NCI-H2171 (cell line): Measurements from ENCODE around the gene PMEL.
A peak's percentile ranks its signal among the peaks of the same experiment; 100 is the strongest.
"Not testable (repeated sequence)": the region's sequence is repeated elsewhere in the genome, so short reads cannot be mapped to it uniquely, and the experiment has no call there.

Experiments used
- DNase-seq: peaks from one replicate; lab custom pipeline; 2025; lab: John Stamatoyannopoulos, UW

PMEL gene

GRCh38 chr12:55983232-55983842, 17.5 kb upstream of the PMEL start:
- no peak for DNase-seq

- DNase-seq, result no peak
Observed at GRCh38 chr12:55982319-55982936, 16.6 kb upstream of the PMEL start.

GRCh38 chr12:55981882-55982281, 16.0 kb upstream of the PMEL start:
- DNase-seq, result not testable (repeated sequence)

GRCh38 chr12:55979069-55979468, 13.2 kb upstream of the PMEL start:
- DNase-seq, result no peak

GRCh38 chr12:55978393-55978792, 12.6 kb upstream of the PMEL start:
- no peak for DNase-seq

GRCh38 chr12:55974308-55974730, 8.5 kb upstream of the PMEL start:
- DNase-seq, result no peak

- DNase-seq, result peak; percentile 99
Observed at GRCh38 chr12:55973599-55974307, 7.9 kb upstream of the PMEL start, which contains the start of gene RAB5B. RAB5B (plus strand) TSS chr12:55974078; CDS start chr12:55986961, 12,883 bp downstream.

GRCh38 chr12:55972911-55973598, 7.2 kb upstream of the PMEL start:
- no peak for DNase-seq

GRCh38 chr12:55972456-55972855, 6.6 kb upstream of the PMEL start:
- no peak for DNase-seq

- DNase-seq, result no peak
Observed at GRCh38 chr12:55972042-55972441, 6.2 kb upstream of the PMEL start.

- no peak for DNase-seq
Observed at GRCh38 chr12:55970775-55971174, 4.9 kb upstream of the PMEL start.

GRCh38 chr12:55969356-55969755, 3.5 kb upstream of the PMEL start:
- no peak for DNase-seq

- peak; percentile 89 for DNase-seq
Observed at GRCh38 chr12:55966408-55967281, 803 bp upstream of the PMEL start, which contains the start of gene CDK2. CDK2 (plus strand) TSS chr12:55966830; CDS start chr12:55967009, 179 bp downstream.

GRCh38 chr12:55965240-55965639, 602 bp downstream of the PMEL start:
- no peak for DNase-seq

GRCh38 chr12:55963760-55964159, 2.1 kb downstream of the PMEL start:
- DNase-seq, result no peak

GRCh38 chr12:55957106-55957859, 8.6 kb downstream of the PMEL start:
- DNase-seq, result no peak

GRCh38 chr12:55955800-55956508, 9.9 kb downstream of the PMEL start:
- DNase-seq, result no peak

GRCh38 chr12:55955344-55955743, 10.5 kb downstream of the PMEL start:
- DNase-seq, result no peak

- no peak for DNase-seq
Observed at GRCh38 chr12:55946553-55946952, 19.3 kb downstream of the PMEL start.

- DNase-seq, result no peak
Observed at GRCh38 chr12:55942577-55943136, 23.2 kb downstream of the PMEL start.
